ENCODE data around the gene CCNYL1.

DNA sequence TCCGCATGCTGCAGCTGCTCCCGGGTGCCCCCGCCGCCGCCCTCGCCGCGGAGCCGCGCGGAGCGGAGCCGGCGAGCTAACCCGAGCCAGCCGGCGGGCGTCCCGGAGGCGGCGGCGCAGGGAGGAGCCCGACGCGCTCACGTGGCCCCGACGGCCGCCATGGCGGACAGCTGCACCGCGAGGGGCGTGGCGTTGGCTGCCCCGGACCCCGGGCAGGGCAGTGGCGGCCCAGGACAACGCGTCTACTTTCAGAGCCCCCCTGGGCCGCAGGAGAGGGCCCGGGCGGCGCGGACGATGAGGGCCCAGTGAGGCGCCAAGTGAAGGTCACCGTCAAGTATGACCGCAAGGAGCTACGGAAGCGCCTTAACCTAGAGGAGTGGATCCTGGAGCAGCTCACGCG is 30.0 kb upstream of the CCNYL1 start:
- TF ChIP-seq, protein P1, sequence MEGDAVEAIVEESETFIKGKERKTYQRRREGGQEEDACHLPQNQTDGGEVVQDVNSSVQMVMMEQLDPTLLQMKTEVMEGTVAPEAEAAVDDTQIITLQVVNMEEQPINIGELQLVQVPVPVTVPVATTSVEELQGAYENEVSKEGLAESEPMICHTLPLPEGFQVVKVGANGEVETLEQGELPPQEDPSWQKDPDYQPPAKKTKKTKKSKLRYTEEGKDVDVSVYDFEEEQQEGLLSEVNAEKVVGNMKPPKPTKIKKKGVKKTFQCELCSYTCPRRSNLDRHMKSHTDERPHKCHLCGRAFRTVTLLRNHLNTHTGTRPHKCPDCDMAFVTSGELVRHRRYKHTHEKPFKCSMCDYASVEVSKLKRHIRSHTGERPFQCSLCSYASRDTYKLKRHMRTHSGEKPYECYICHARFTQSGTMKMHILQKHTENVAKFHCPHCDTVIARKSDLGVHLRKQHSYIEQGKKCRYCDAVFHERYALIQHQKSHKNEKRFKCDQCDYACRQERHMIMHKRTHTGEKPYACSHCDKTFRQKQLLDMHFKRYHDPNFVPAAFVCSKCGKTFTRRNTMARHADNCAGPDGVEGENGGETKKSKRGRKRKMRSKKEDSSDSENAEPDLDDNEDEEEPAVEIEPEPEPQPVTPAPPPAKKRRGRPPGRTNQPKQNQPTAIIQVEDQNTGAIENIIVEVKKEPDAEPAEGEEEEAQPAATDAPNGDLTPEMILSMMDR (IDR thresholded peaks at IDR 0.05) = no peak
- no peak for TF ChIP-seq ZFX (IDR thresholded peaks at IDR 0.05; ENCODE audit: borderline replicate concordance)

Data from 22Rv1 (cell line).